NCI-H510A treated with DMSO at 0.1 percent for 48 hours (cell line): Measurements from ENCODE around the gene SLC5A4.

Experiments
- DNase-seq: peaks from one replicate; lab custom pipeline; 2025; lab: John Stamatoyannopoulos, UW

Gene SLC5A4

DNA sequence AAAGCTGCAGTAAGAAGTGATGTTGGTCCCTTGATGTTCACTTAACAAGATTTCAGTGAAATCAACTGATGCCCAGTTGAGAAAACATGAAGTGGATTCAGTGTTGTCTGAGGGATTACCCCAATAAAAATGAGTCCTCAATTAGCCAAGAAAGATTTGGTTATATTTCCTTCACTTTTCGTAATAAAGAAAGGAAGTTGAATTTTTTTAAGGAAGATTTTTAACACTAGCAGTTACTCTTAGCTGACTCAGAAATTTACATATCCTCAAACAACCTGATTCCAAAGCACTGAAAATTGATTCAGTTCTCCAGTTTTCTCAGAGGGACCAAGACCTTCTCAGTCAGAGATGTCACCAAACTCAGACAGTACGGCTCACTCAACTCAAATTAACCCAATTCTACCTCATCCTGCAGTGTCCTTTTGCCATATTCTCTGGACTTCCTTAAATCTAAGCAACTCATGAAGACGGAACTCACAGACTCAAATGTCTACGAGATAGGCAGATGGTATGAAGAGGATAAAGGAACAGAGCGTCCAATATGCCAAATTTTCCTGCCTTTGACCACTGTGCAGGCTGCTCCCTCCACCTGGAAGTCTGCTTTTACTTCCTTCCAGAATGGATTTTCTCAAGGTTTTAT is 22.8 kb downstream of the SLC5A4 start:
- DNase-seq, result no peak

DNA sequence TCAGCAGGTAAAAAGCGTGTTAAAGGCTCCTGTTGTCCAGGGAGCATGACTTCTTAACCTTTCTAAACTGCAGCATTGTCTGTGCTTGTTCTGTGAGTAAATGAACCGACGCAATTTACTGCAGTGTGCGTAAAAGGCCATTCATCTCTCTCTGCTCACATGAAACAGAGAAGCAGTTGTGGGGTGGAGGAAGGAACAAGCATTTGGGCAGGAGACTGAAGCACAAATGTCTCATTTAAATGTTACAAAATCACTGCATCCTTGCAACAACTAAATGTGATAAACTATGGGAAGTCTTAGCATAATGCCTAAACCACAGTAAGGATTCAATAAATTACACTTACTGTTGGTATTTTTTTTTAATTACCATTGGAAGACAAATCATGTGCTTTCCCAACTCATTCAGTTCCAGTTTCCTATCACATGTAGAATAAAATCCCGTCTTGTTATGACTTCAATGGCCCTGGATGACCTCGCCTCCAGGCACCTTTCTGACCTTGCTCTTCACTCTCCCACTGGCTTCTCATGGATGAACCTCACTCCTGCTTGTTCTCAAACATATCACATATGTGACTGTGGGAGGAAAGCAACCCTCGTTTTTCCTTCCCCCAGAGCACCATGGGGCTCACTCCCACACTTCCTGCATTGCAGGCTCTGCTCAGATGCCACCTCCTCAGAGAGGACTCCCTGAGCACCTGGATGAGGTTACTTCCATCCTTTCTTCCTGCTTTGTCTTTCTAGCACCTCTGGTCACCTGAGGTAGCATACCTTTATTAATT is 28.6 kb downstream of the SLC5A4 start:
- DNase-seq, result no peak

DNA sequence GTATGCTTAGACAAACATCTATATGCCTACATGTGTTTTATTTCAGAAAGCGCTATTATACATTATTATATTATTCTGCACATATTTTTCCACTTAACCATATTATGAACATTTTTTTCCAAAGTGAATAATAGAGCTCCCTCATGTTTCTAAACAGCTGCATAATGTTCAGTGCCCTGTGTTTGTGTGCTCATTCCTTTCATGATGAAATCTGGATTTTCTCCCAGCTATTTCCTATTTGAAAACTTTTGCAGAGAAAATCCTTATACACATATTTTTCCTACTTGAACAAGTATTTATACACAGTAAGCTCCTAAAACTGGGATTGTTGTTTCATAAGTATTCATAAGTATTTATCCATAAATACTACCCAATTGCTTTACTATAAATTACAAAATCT is 32.2 kb downstream of the SLC5A4 start:
- DNase-seq, result no peak

DNA sequence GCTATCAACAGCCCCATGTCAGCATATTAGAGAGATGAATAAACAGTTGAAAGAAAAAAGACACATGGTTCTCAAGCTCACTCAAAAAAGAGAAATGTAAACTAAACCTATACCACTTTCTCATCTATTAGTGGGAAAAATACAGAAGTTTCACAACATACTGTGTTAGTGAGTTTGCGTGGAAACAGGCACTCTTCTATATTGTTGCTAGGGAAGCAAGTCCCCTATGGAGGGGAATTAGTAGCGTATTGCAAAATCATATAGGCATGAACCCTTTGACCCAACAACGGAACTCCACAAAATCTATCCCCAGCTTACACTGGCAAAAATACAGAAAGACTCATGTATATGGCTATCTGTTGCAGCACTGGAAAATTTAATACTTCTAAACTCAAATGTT is 36.1 kb downstream of the SLC5A4 start:
- DNase-seq, result no peak

DNA sequence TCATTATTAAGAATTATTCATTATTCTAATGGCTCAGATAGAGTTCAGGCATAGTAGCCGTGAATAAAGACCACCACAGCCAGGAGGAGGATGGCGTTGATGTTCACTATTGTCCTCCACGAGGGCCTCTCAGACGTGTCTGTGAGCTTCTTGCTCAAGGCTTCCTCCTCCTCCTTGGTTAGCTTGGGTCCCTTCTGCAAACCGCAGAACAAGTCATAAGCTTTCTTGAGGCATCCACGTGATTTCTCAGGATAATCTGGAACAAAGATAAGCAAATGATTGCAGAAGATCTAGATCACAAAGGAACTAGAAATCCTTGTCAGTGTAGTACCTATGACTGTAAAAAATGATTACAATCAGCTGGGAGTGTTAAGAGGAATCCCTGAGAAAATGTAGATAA is 36.7 kb downstream of the SLC5A4 start:
- no peak for DNase-seq

DNA sequence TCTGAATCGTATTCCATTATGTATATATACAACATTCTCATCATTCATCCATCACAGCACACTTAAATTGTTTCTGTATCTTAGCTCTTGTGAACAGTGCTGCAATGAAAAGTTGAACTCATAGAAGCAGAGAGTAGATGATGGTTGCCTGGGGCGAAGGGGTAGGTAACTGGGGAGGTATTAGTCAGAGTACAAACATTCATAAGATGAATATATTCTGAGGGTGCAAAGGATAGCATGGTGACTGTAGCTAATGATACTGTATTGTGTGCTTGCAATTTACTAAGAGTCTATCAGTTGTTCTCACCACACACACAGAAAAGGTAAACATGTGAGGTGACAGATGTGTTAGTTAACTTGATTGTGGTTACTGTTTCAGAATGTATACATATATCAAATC is 37.7 kb downstream of the SLC5A4 start:
- no peak for DNase-seq

DNA sequence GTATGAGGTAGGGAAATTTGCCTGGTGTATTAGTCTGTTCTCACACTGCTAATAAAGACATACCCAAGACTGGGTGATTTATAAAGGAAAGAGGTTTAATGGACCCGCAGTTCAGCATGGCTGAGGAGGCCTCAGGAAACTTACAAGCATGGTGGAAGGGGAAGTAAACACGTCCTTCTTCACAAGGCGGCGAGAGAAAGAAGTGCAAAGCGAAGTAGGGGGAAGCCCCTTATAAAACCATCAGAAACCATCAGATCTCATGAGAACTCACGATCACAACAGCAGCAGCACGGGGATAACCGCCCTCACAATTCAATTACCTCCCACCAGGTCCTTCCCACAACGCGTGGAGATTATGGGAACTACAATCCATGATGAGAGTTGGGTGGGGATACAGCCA is 38.2 kb downstream of the SLC5A4 start:
- no peak for DNase-seq

DNA sequence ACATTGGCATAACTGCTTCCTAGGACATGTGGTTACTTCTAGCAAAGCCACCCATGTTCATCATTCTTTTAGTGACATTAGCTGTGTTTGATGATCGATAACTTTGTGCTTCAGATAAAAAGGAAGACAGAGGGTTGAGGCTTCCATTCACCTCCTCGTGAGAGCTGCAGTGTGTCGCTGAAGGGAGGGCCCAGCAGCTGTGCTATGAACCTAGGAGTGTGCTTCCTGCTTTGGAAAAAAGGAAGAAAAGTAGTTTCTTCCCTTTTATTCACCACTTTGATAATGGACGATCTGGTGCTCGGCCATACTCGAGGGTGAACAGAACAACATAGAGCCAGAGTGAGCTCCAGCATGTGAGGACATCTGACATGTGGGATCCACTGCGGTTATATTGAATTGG is 44.1 kb downstream of the SLC5A4 start:
- no peak for DNase-seq

DNA sequence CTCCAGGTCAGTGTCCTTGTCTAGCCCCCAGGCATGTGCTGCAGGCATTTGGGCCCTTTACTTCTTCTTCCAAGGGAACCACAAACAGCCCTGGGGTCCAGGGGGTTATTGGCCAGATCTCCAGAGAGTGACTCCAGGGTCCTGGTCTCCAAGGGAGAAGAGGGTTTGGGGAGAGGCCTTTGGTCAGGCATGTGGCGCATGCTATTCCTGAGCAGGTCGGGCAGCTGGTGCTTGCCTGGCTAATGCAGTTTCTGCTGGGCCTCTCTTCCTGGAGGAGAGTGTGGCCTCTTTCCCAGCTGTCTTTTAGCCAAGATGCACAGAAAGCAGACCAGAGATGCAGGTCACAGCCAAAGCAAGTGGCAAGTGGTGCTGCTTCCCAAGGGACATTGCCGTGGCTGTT is 46.5 kb downstream of the SLC5A4 start:
- DNase-seq, result no peak

DNA sequence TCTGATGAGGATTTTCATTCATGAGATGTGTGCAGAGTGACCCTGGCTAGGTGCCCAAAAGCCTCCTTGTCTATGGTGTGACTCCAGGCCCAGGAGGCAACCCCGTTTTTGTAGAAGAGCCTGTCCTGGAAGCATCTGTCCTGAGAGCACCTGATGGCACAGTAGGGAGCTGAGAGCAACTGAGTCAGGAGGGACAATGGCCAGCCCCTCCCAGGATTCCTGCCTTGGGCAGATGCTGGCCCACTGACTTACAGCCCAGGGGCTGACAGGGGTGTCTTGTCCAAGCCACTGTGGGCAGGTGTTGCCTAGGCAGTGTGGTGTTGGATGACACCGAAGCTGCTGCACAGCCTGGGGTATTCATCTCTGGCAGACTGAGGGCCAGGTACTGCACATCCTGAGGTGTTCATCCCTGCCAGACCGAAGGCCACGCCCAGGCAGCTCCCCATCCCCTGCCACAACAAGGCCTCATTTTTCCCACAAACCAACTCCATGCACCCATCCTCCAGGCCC is 47.1 kb downstream of the SLC5A4 start:
- DNase-seq, result no peak

DNA sequence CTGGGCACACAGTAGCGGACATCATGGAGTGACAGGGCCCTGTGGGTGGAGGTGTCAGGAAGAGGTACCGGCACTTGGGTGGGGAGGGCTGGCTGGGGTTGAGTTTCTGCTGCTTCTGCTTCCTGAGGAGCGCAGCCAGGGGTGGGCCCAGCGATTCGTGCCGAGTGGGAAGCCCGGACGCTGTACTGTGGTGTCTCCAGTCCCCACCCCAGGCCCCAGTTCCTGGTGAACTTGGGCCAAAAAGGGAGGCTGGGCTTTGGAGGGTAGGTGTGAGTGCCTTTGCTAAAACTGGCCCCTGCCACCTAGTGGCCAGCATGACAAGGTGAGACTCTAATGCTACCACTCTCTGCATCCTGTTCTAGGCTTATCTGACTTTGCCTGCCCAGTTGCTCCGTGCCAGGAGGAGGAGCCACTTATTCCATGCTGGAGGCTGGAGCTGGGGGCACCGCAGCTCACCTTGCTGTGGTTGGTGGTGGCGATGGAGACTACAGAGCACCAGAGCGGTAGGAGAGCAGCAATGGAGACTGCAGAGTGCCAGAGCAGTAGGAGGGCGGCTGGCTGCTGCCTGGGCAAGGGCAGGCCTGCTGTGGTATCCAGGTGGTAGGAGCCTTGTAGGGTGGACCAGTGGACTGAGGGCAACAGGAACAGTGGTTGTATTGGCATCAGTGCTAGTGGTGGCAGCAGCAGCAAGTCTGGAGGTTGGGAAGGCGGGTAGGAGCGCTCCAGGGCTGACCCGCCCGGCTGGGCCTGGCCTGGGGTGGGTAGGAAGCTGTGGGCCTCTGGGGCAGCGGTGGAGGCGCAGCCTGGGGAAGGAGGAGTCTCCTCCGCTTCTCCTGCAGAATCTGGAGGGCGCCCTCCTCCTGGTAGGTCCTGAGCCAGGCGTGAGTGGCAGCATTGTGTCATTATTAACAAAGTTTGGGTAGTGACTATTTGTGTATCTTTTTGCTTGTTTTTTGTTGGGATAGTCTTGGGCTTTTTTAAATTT is 48.1 kb downstream of the SLC5A4 start:
- DNase-seq, result peak; percentile 24

DNA sequence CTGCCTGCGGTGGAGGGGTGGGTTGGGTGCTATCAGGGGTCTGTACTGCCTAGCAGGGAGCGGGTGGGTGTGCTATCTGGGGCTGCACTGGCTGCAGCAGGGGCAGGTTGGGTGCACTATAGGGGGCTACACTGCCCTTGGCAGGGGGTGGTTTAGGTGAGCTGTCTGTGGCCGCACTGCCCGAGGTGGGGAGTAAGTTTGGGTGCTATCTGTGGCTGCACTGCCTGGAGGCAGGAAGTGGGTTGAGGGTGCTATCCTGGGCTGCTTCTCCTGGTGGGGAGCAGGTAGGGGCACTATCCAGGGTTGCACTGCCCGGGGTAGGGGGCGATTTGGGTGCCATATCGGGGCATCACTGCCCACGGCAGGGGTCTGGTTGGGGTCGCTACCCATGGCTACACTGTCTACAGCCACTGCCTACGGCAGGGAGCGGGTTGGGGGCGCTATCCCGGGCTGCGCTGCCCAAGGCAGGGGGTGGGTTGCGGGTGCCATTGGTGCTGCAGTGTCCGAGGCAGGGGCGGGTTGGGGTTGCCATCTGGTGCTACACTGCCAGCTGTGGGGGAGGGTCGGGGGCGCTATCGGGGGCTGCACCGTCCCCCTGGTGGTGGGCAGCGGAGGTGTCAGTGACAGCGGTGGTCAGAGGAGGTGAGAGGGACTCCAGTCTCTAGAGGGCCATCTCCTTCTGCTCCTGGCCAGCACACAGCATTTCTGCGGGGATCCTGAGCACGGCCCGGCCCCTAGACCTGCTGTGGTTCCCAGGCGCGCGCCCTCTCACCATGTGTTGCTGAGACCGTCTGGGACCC is 49.0 kb downstream of the SLC5A4 start:
- DNase-seq, result no peak

DNA sequence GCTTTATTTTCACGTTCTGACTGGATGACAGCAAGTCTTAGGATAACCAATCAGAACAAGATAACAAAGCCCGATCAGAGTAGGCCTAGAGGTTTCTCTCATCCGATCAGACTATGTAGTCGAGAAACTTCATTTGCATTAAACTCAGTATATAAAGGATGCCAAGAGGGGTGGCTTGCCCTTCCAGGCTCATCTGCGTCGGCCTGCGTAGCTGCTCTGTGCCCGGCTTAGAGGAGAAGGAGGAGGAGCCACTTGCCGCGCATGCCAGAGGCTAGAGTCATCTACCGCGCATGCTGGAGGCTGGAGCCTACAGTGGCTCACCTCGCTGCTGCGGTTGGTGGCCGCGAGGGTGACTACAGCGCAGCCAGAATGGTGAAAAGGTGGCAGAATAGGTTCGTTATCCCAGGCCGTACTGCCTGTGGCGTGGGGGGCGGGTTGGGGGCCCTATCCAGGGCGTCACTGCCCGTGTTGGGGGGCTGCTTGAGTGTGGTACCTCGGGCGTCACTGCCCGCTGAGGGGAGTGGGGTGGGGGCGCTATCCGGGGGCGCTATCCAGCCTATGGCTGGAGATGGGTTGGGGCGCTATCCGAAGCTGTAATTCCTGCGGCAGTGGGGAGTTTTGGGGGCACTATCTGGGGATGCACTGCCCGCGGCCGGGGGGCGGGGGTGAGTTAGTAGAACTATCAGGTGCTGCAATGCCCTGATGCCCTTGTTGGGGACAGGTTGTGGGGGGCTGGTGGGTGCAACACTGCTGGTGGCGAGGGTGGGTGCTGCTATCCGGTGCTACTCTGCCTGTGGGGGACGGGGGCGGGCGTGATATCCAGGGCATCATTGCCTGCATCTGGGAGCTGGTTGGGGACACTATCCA is 50.1 kb downstream of the SLC5A4 start, which contains the start of gene RFPL2:
TSS of gene RFPL2 (minus strand) at position 218 of the 867 bp plus-strand sequence. CDS start 2,622 bp downstream, outside the sequence.
- DNase-seq, result peak; percentile 87

DNA sequence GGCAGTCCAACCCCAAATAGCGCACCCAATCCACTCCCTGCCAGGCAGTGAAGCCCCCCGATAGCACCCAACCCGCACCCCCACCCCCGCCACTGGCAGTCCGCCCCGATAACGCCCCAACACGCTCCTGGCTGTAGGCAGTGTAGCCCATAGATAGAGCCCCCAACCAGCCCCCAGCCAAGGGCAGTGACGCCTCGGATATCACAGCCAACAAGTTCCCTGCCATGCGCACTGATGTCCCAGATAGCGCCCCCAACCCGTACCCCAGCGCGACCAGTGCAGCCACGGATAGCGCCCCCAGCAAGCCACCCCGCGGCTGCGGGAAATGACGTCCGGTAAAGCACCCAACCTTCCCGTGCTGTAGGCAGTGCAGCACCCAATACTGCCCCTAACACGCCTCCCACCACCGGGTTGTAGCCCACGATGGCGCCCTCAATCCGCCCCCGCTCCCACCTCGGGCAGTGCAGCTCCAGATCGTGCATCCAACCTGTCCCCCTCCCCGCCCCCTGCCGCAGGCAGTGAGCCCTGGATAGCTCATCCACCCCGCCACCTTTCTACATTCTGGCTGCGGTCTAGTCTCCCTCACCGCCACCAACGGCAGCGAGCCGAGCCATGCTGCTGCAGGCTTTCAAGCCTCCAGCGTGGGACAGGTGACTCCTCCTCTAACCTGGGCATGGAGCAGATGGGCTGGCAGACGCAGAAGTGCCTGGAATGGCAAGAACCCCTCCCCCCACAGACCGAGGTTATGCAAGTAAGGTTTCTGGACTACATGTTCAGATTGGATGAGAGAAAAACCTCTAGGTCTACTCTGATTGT is 50.9 kb downstream of the SLC5A4 start:
- DNase-seq, result no peak

DNA sequence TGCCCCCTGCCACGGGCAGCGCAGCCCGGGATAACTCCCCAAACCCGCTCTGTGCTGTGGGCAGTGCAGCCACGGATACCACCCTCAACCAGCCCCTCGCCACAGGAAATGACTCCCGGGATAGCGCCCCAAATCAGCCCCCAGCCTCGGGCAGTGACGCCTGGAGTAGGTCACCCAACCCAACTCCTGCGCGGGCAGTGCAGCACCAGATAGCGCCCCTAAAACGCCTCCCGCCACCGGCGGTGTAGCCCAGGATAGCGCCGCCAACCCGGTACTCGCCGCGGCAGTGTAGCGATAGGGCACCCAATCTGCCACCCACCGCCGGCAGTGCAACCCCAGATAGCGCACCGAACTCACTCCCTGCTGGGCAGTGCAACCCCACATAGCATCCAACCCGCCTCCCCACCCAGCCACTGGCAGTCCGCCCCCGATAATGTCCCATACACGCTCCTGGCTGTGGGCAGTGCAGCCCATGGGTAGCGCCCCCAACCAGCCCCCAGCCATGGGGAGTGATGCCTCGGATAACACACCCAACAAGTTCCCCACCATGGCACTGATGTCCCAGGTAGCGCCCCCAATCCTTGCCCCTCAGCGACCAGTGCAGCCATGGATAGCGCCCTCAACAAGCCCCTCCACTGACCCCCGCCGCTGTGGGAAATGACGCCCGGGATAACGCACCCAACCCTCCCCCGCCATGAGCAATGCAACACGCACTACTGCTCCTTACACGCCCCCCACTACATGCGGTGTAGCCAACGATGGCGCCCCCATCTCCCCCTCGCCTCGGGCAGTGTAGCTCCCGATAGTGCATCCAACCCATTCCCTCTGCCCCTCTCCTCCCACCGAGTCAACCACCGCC is 51.7 kb downstream of the SLC5A4 start:
- no peak for DNase-seq

DNA sequence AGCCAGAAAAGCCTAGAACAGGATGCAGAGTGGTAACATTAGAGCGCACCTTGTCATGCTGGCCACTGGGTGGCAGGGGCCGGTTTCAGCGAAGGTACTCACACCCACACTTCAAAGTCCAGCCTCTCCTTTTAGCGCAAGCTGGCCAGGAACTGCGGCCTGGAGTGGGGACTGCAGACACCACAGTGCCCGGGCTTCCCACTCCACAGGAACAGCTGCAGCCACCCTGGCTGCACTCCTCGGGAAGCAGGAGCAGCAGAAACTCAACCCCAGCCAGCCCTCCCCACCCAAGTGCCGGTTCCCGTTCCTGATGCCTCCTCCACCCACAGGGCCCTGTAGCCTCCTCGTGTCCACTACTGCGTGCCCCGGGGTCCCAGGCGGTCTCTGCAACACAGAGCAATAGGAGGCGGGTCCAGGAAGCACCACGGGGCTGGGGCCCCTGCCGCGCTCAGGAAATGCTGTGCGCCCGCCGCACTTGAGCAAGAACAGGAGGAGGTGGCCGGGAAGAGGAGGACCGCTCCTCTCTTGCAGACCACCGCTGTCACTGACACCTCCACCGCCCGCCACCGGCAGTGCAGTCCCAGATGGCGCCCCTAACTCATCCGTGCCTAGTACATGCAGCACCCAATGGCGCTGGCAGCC is 52.5 kb downstream of the SLC5A4 start:
- peak; percentile 53 for DNase-seq

DNA sequence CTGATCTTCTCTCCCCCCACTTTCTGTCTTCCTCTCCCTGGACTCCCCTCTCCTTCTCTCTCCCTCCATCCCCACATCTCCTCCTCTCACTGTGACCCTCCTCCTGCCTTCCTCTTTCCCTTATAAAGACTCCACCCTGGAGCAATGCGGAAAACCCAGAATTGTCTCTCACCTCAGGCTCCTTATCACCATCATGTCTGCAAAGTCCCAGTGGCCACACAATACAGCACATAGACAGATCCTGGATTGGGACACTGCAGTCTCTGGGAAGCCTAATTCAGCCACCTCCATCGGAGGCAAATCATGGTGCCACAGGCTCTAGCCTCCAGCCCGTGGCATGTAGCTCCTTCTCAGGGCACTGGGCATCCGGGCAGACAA is 53.0 kb downstream of the SLC5A4 start:
- DNase-seq, result no peak

DNA sequence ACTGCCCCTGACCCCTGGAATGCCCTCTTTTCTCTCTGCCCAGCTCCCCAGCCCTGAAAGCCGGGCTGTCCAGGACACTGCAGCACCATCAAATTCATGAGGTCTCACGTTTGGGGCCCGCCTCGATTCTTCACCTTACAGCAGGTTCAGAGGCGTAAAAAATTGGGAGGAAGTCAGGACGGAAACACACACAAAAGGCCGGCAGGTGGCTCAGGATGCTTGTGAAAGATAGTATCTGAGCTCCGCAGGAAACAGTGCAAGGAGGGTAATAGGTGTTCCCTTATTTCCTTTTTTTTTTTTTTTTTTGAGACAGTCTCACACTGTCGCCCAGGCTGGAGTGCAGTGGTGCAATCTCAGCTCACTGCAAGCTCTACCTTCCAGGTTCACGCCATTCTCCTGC is 54.4 kb downstream of the SLC5A4 start:
- DNase-seq, result no peak
